EL (cell line): Measurements from ENCODE around the gene BTF3.

Source experiments
- DNase-seq: peaks from one replicate; pipeline ENCODE4 v3.0.0-alpha.2; 2016

BTF3 gene

DNA sequence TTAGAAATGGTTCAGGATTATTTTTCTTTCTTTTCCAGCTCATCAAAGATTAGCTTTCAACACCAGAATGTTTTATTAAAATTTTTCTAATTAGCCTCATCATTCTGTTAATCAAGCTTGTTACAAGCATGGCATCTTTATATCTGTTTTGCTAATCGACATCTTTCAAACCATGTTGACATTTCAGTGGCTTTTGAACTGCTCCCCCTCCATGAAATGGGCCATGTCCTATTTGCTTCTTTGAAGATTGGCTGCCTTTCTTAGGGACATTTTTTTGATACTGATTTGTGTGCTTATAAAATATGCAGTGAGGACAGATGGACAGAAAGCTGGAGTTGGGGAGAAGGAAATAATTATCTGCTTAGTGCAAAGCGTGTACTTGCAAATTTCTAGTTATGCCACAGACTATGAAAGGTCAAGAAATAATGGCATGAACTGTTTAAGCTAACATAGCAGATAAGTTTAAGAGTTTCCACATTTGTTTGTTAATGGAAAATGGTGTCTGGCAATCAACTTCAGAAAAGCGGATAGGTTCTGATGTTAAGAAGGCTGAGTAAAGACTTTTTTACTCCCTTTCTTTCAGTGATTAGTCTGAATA, 27.5 kb downstream of the BTF3 start:
- no peak for DNase-seq

DNA sequence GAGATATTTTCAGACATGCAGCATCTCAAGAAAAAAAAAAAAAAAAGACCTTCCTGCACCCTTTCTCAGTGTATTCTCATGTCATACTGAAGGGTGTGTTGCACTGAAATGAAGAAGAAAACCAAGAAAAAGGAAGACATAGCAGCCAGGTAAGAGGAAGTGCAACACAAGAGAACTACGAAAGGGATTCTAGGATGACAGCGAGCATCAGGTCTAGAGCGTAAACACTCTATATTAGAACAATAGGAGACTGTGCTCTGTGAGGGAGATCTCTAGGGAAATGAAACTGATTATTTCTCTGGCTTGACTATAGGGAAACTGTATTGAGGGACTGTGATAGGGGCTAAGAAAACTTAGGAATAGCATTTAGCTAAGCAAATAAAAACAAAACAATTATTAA, 30.0 kb downstream of the BTF3 start:
- no peak for DNase-seq

- DNase-seq: no peak
Observed at GRCh38 chr5:73529081-73529480, 30.8 kb downstream of the BTF3 start.

- no peak for DNase-seq
Observed at GRCh38 chr5:73531356-73531755, 33.1 kb downstream of the BTF3 start.

GRCh38 chr5:73532195-73532594, 34.0 kb downstream of the BTF3 start:
- DNase-seq: no peak

DNA sequence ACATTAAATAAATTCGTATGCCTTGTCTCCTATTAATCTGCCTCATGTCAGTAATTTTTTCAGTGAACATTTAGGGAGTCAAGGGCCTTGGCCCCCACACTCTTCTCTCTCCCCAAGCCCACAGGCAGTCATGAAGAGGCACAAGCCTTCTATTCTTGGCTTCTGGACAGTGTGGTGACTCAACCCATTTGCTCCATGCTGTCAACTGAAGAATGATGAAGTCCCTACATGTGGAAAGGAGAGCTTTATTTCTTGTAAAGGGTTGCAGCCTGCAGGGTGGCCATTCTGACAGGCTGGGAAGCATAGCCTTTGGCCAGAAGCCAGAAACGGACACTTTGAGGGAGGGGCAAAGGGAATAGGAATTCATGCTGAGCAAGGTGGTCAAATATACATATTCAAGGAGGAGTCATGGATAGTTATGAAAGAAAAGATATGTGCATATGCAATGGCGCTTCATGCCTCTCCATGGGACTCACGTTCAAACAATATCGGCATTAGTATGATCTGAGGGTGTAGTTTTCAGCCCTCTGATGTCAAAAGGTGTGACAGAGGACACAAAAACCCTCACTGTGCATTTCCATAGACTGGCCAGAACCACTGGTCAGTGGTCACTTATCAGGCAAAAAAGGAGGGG, 35.9 kb downstream of the BTF3 start:
- peak; percentile 18 for DNase-seq

DNA sequence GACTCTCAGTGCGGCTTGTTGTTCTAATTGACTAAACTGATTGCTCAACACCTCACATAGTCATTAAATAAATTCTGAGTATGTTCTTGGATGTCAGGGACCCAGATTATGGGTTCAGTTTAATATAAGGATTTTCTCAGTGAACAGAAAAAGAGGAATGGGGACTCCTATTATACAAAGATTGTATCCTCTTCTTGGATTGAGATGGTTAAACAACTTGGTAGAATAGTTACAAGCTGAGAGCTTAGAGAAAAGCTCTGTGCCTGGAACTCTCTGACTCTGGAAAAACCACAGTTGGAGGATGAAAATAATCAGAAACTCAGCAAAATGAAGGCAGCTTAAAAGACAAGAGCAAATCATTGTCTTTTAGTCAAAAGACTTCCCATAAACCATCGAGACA, 36.7 kb downstream of the BTF3 start:
- DNase-seq: no peak

DNA sequence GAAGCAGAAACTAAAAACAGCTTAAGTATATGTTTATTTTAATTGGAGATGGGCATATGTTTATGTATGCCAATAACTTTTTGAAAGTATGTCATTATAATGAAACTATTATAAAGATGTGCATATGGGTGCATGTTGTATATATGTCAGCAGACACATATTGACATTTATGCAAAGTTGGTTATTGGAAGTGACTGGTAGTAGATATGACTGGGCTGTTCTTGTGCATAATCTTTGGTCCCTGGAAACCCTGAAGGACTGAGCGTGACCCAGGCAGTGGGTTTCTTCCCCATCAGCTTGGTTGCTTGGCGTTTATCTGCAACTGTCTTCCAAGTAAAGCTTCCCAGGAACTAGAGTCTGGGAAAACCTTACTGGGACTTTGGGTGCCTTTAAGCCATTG, 41.5 kb downstream of the BTF3 start:
- DNase-seq: no peak

GRCh38 chr5:73540192-73540591, 42.0 kb downstream of the BTF3 start:
- peak; percentile 79 for DNase-seq

GRCh38 chr5:73542020-73542419, 43.8 kb downstream of the BTF3 start:
- DNase-seq: no peak

DNA sequence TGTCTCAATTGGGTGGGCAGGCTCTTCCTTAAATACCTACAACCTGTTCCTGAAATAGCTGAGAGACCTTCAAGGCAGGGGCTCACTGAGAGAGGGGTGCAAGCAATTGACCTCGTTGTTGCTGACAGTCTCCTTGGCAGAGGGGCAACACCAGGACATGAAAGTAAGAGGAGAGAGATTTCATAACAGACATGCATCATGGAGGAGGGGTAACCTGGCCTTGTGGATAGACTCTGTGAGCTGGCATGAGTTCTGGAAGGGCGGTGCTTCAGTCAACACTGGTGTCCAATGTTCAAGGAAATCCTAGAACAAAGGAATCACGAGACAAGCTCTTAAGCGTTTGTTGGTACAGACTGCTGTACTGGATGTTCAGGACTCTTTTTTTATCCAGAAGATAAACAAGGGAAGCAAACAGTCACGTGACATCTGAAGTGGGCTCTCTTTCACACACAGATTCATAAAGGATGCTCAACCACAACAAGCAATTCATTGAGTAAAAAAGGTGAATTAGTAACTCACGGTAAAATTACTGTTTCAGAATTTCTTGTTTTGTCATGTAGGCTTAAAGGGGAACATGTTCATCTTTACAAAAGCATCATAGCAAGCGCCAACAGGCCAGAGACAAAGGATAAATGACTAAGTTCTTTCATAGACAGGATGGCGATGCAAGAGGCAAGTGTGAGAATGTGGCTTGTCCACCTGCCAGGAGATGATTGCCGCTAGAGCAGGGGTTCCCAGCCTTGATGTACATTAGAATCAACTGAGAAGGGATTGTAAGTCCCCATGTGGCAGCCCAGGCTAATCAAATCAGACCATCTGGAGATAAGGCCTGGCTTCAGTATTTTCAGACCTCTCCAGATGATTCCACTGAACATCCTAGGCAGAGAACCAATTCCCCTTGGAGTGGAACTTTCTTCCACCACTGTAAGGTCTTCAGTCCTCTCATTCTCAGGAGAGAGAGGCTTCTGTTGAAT, 46.5 kb downstream of the BTF3 start:
- no peak for DNase-seq

DNA sequence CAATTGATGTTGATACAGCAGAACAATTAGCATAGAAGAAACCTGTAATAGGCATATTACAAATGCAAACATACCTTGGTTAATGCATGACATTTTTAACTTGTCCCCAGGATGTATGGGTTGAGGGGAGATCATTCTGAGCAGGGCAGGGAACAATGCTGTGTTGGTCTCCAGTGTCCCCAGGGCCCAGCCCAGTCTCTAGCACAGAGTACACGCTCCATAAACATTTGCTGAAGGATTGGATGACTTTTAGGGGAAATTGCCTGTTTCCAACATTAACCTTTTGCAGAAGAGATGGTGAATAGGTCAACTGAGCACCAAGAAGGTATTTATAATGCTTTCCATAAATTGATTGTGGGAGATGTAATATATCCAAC, 47.1 kb downstream of the BTF3 start:
- DNase-seq: no peak

DNA sequence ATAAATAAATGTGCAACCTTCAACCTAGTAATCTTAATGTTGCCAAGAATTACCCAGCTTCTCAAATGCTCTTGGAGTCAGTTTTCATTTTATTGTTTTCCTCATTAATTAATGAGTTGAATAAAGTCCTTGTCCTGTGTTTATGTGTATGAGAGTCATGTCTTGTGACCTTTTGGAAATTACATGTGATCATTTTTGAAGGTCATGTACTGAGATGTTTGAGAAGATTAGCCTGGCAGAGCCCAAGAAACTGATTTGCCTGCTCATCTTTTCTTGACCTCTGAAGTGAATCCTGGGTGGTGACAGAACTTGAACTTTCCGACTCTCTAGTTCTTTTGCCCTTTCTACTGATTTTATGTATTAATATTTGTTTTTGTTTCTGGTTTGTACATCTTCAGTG, 51.8 kb downstream of the BTF3 start:
- no peak for DNase-seq

DNA sequence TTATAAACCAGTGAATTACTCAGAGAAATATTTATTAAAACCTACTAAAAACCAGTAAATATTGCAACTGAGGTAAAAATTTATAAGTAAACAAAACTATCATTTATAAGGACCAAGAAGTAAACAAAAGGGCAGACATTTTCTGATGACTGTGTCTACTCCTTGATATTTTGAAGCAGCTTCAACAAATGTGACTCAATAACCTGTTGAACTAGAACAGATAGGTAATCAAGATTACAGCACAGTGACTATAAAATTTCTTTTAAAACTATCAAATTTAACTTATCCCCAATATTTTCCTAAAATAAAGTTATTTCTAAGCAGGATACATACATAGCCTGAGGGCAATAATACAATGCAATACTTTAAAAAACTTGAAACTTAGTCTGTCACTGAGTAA, 54.4 kb downstream of the BTF3 start:
- no peak for DNase-seq
